GM19023 (cell line): ENCODE results near the gene POLQ.
"Not testable (repeated sequence)": the region's sequence is repeated elsewhere in the genome, so short reads cannot be mapped to it uniquely, and the experiment has no call there.

Source experiments
- ATAC-seq: cut with Tn5 transposase; IDR thresholded peaks from one replicate; pipeline ENCODE4 v1.9.1; 2021; ENCODE audit warnings: mild to moderate bottlenecking, moderate library complexity; ENCODE audit not compliant: unreplicated experiment

Gene POLQ

GRCh38 chr3:121545574-121546455, at the start of gene POLQ:
POLQ (minus strand) TSS chr3:121545988; CDS start chr3:121545877, 111 bp downstream.
- peak; percentile 83 for ATAC-seq

GRCh38 chr3:121594850-121595249, 49.1 kb upstream of the POLQ start:
- ATAC-seq: no peak

GRCh38 chr3:121593806-121594205, 48.0 kb upstream of the POLQ start:
- ATAC-seq: not testable (repeated sequence)

- no peak for ATAC-seq
These were observed 47.3 kb upstream of the POLQ start, which contains the start of gene FBXO40 for GRCh38 chr3:121592856-121593702. FBXO40 (plus strand) TSS chr3:121593379; CDS start chr3:121620576, 27,197 bp downstream.

GRCh38 chr3:121584418-121584817, 38.6 kb upstream of the POLQ start:
- ATAC-seq: no peak

GRCh38 chr3:121581691-121582090, 35.9 kb upstream of the POLQ start:
- no peak for ATAC-seq

- no peak for ATAC-seq
These were observed 28.7 kb upstream of the POLQ start for GRCh38 chr3:121574449-121574848.

- no peak for ATAC-seq
These were observed 21.9 kb upstream of the POLQ start, which contains the start of gene ARGFX for GRCh38 chr3:121567649-121568048. ARGFX (plus strand) TSS chr3:121567949; CDS start chr3:121570714, 2,765 bp downstream.

GRCh38 chr3:121566773-121567172, 21.0 kb upstream of the POLQ start:
- ATAC-seq: no peak

- no peak for ATAC-seq
These were observed 16.4 kb upstream of the POLQ start for GRCh38 chr3:121562148-121562547.

- ATAC-seq: no peak
These were observed 11.7 kb upstream of the POLQ start for GRCh38 chr3:121557426-121557934.

GRCh38 chr3:121552797-121553196, 7.0 kb upstream of the POLQ start:
- no peak for ATAC-seq

GRCh38 chr3:121552379-121552778, 6.6 kb upstream of the POLQ start:
- no peak for ATAC-seq

GRCh38 chr3:121545049-121545573, 677 bp downstream of the POLQ start:
- no peak for ATAC-seq

GRCh38 chr3:121542924-121543323, 2.9 kb downstream of the POLQ start:
- no peak for ATAC-seq

- ATAC-seq: peak; percentile 66
These were observed 14.5 kb downstream of the POLQ start for GRCh38 chr3:121531269-121531668.

GRCh38 chr3:121529308-121529707, 16.5 kb downstream of the POLQ start:
- no peak for ATAC-seq

- ATAC-seq: no peak
These were observed 25.3 kb downstream of the POLQ start for GRCh38 chr3:121520510-121520909.

GRCh38 chr3:121517953-121518655, 27.7 kb downstream of the POLQ start:
- ATAC-seq: no peak

GRCh38 chr3:121515862-121516261, 29.9 kb downstream of the POLQ start:
- ATAC-seq: no peak
